Erythroblast (primary cell): ENCODE results near the gene BCL2L11.

Experiments
- GATA1 ChIP-seq: IDR thresholded peaks from 2 replicates; pipeline ENCODE4 v1.6.1; 2011; ENCODE audit warnings: low read depth, mild to moderate bottlenecking, control low read depth, low read length, moderate library complexity
- POLR2A ChIP-seq: IDR thresholded peaks from 2 replicates; pipeline ENCODE4 v1.6.1; 2011; ENCODE audit warnings: mild to moderate bottlenecking, low read length

- TF ChIP-seq POLR2A, result no peak
- no peak for TF ChIP-seq GATA1
These were observed 4.5 kb upstream of the BCL2L11 start for GRCh38 chr2:111116011-111116746.
